Fibroblast of skin of abdomen (primary cell): ENCODE results near the gene DHX15.

Experiments
- DNase-seq: peaks from one replicate; pipeline ENCODE4 v3.0.0-alpha.2; 2013

DHX15 gene

GRCh38 chr4:24482871-24483270 is 101.5 kb downstream of the DHX15 start:
- DNase-seq: no peak

DNA sequence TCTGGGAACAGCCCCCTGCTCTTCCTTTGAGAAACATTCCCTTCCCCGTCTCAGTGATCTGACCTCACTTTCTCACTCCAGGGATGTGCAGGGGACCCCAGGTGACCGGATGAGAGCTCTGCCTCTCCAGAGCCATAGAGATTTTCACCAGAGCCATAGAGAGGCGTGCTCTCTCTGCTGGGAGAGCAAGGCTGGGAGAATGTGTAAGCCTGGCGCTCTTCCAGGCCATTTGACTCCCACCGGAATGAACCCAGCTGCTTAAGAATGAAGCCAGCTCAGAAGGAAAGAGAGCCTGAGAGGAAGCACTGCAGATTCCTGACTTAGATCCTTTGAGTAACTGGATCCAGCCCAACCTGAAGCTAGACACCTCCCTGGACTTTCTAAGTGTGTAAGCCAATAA is 106.4 kb downstream of the DHX15 start:
- DNase-seq: peak; percentile 86
